GM23338 (cell line): Measurements from ENCODE around the gene LYZ. TPM values are rescaled to one million over a fixed set of nuclear protein-coding genes. Genes with fewer than 3 reads are reported as not detected.

Experiments used
- ATAC-seq: fragments of 200-7000 bp; cut with Tn5 transposase; 3 replicates; pipeline ENCODE4 v1.9.1; 2020
- DNase-seq: peaks from one replicate; pipeline ENCODE4 v3.0.0-alpha.2; 2015; ENCODE audit warnings: low spot score
- H2AFZ ChIP-seq: fragments of 200-600 bp; sonication (generic); 2 replicates; pipeline ENCODE4 v1.8.0; 2016; ENCODE audit warnings: antibody characterized with exemption, mild to moderate bottlenecking, moderate library complexity
- H3F3A ChIP-seq: fragments of 200-600 bp; sonication (generic); replicated peaks from 2 replicates; pipeline ENCODE4 v1.8.0; 2017; ENCODE audit warnings: antibody characterized with exemption, mixed run types, low read depth
- H3K27ac ChIP-seq: fragments of 200-600 bp; sonication (generic); 2 replicates; pipeline ENCODE4 v1.6.1; 2016; ENCODE audit warnings: low read depth
- H3K27me3 ChIP-seq: fragments of 200-600 bp; sonication (generic); 2 replicates; pipeline ENCODE4 v1.8.0; 2016; ENCODE audit warnings: mild to moderate bottlenecking, mixed run types, moderate library complexity; ENCODE audit not compliant: insufficient read depth
- H3K36me3 ChIP-seq: fragments of 200-600 bp; sonication (generic); 2 replicates; pipeline ENCODE4 v1.8.0; 2016; ENCODE audit warnings: mild to moderate bottlenecking; ENCODE audit not compliant: insufficient read depth
- H3K4me1 ChIP-seq: fragments of 200-600 bp; sonication (generic); 2 replicates; pipeline ENCODE4 v1.8.0; 2016; ENCODE audit warnings: mild to moderate bottlenecking, moderate library complexity; ENCODE audit not compliant: insufficient read depth
- H3K4me2 ChIP-seq: fragments of 200-600 bp; sonication (generic); 2 replicates; pipeline ENCODE4 v1.7.1; 2017; ENCODE audit warnings: mixed run types
- H3K4me3 ChIP-seq: fragments of 200-600 bp; sonication (generic); 2 replicates; pipeline ENCODE4 v1.6.1; 2016; ENCODE audit warnings: mixed run types
- H3K79me2 ChIP-seq: fragments of 200-600 bp; sonication (generic); replicated peaks from 2 replicates; pipeline ENCODE4 v1.8.0; 2017; ENCODE audit warnings: mild to moderate bottlenecking; ENCODE audit not compliant: insufficient read depth
- H3K9me2 ChIP-seq: fragments of 200-600 bp; sonication (generic); 2 replicates; pipeline ENCODE4 v1.8.0; 2017; ENCODE audit not compliant: insufficient read depth
- H4K20me1 ChIP-seq: fragments of 200-600 bp; sonication (generic); replicated peaks from 2 replicates; pipeline ENCODE4 v1.8.0; 2017; ENCODE audit warnings: mild to moderate bottlenecking; ENCODE audit not compliant: insufficient read depth
- H3K27ac Mint-ChIP-seq: 2 replicates; pipeline ENCODE4 v1.8.0; 2020; ENCODE audit warnings: inconsistent platforms, mild to moderate bottlenecking, moderate library complexity, mixed read lengths
- H3K27me3 Mint-ChIP-seq: 3 replicates; pipeline ENCODE4 v1.8.0; 2022; ENCODE audit warnings: low read depth, mild to moderate bottlenecking, moderate library complexity, mixed read lengths, inconsistent platforms; ENCODE audit not compliant: insufficient read depth, poor library complexity
- H3K36me3 Mint-ChIP-seq: 3 replicates; pipeline ENCODE4 v1.8.0; 2021; ENCODE audit warnings: low read depth, mild to moderate bottlenecking, inconsistent platforms, moderate library complexity, mixed read lengths
- H3K4me1 Mint-ChIP-seq: 3 replicates; pipeline ENCODE4 v1.8.0; 2020; ENCODE audit warnings: mild to moderate bottlenecking, inconsistent platforms, mixed read lengths
- H3K4me3 Mint-ChIP-seq: 3 replicates; pipeline ENCODE4 v1.8.0; 2021; ENCODE audit warnings: moderate library complexity, mild to moderate bottlenecking, inconsistent platforms, mixed read lengths
- H3K9me3 Mint-ChIP-seq: 3 replicates; pipeline ENCODE4 v1.8.0; 2020; ENCODE audit warnings: moderate library complexity, mild to moderate bottlenecking, inconsistent platforms, mixed read lengths
- CREB1 ChIP-seq: fragments of 250-450 bp; sonication (Bioruptor Pico); IDR thresholded peaks from 2 replicates; pipeline ENCODE4 v1.5.0; 2020; ENCODE audit warnings: low read depth, mild to moderate bottlenecking, moderate library complexity
- EZH2 ChIP-seq: fragments of 200-600 bp; sonication (generic); IDR thresholded peaks from one replicate; pipeline ENCODE4 v1.8.0; 2017; ENCODE audit warnings: antibody characterized with exemption, mild to moderate bottlenecking, low read depth; ENCODE audit not compliant: unreplicated experiment
- EZH2phosphoT487 ChIP-seq: fragments of 200-600 bp; sonication (generic); IDR thresholded peaks from one replicate; pipeline ENCODE4 v1.8.1; 2018; ENCODE audit warnings: antibody characterized with exemption; ENCODE audit not compliant: unreplicated experiment
- JUNB ChIP-seq: IDR thresholded peaks from one replicate; pipeline ENCODE4 v1.6.1; 2016; ENCODE audit warnings: antibody characterized with exemption; ENCODE audit not compliant: unreplicated experiment
- NANOG ChIP-seq: IDR thresholded peaks from 2 replicates; pipeline ENCODE4 v1.6.1; 2016; ENCODE audit warnings: antibody characterized with exemption, borderline replicate concordance
- POLR2AphosphoS5 ChIP-seq: IDR thresholded peaks from 2 replicates; pipeline ENCODE4 v1.6.1; 2016; ENCODE audit warnings: antibody characterized with exemption, low read depth
- STAT1 ChIP-seq: IDR thresholded peaks from one replicate; pipeline ENCODE4 v1.6.1; 2016; ENCODE audit warnings: antibody characterized with exemption; ENCODE audit not compliant: unreplicated experiment
- ZNF114 ChIP-seq: fragments of 250-450 bp; sonication (Bioruptor Pico); IDR thresholded peaks from 2 replicates; pipeline ENCODE4 v1.5.0; 2020; ENCODE audit warnings: mild to moderate bottlenecking, moderate library complexity
- ZNF331 ChIP-seq: fragments of 250-450 bp; sonication (Bioruptor Pico); IDR thresholded peaks from 2 replicates; pipeline ENCODE4 v1.5.0; 2020; ENCODE audit warnings: low read depth, mild to moderate bottlenecking, moderate library complexity
- polyA plus RNA-seq: library from polyadenylated mRNA; unstranded; fragments of >200 nt; fragmentation: Nextera tagmentation; extraction: Ambion mirVana; gene quantifications from 2 replicates; pipeline ENCODE4 v1.2.1, GENCODE V29; 2016
- total RNA-seq: library from RNA; depleted of rRNA; stranded (reverse); fragments of >200 nt; shearing (Covaris generic); gene quantifications from 2 replicates; pipeline ENCODE4 v1.2.3, GENCODE V29; 2014
- TF ChIP-seq, protein P1 (sequence below): IDR thresholded peaks from 2 replicates; pipeline ENCODE4 v1.6.1; 2016; ENCODE audit warnings: antibody characterized with exemption
- TF ChIP-seq, protein P2 (sequence below): IDR thresholded peaks from one replicate; pipeline ENCODE4 v1.6.1; 2018; ENCODE audit warnings: antibody characterized with exemption; ENCODE audit not compliant: unreplicated experiment
- TF ChIP-seq, protein P3 (sequence below): fragments of 250-450 bp; sonication (Bioruptor Pico); IDR thresholded peaks from 2 replicates; pipeline ENCODE4 v1.5.0; 2020; ENCODE audit warnings: mild to moderate bottlenecking, moderate library complexity
- TF ChIP-seq, protein P4 (sequence below), 2 experiments: fragments of 200-600 bp in 1 of 2; sonication (generic) in 1 of 2; conservative IDR thresholded peaks; 2 replicates each; pipeline versions ENCODE4 v1.5.1 to v1.6.1; 2016 to 2017; ENCODE audit warnings: antibody characterized with exemption in 2 of 2, low read depth in 2 of 2, mild to moderate bottlenecking in 2 of 2, moderate library complexity in 1 of 2

Gene LYZ
- total and polyA plus RNA-seq, 2 experiments from 2014 or later, result not detected

DNA sequence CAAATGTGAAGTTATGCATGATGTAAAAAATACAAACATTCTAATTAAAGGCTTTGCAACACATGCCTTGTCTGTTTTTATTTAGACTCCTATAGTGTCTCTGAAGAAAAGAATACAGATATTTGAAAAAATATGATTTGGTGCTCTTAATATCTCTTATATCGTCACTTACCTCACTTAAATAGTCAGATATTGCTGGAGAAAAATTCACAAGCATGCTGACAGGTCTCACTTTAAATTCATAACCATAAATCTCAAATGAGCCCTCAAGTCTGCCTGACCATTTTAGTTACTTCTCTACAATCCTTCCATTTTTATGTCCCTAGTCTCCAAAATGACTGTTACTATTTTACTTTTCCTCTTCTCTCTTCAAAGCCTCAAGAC is 6.0 kb downstream of the LYZ start:
- DNase-seq (no peak), ATAC-seq (no peak)
- Histone ChIP-seq H3K79me2 (no peaks in the 10 kb centered on the region), H3F3A (no peaks in the 10 kb centered on the region), H4K20me1 (no peaks in the 10 kb centered on the region), H2AFZ (peak overlapping the region; percentile 84), H3K36me3 (no peaks in the 10 kb centered on the region), H3K27me3 (no peaks in the 10 kb centered on the region), H3K27ac (no peak overlapping the region), H3K4me2 (no peak overlapping the region), H3K4me1 (no peaks in the 10 kb centered on the region), H3K4me3 (no peak overlapping the region), H3K9me2 (no peaks in the 10 kb centered on the region)
- H3K36me3 Mint-ChIP-seq, result no peaks in the 10 kb centered on the region; the same call in 2 of the 3 replicates
- H3K4me3 Mint-ChIP-seq, result no peak overlapping the region
- TF ChIP-seq EZH2phosphoT487 (no peak), STAT1 (no peak), EZH2 (no peak), CREB1 (CRISPR knock-in tag) (no peak), ZNF114 (no peak), ZNF331 (no peak), JUNB (no peak), POLR2AphosphoS5 (no peak), NANOG (no peak)
- TF ChIP-seq, protein P1, sequence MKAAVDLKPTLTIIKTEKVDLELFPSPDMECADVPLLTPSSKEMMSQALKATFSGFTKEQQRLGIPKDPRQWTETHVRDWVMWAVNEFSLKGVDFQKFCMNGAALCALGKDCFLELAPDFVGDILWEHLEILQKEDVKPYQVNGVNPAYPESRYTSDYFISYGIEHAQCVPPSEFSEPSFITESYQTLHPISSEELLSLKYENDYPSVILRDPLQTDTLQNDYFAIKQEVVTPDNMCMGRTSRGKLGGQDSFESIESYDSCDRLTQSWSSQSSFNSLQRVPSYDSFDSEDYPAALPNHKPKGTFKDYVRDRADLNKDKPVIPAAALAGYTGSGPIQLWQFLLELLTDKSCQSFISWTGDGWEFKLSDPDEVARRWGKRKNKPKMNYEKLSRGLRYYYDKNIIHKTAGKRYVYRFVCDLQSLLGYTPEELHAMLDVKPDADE, result no peak
- TF ChIP-seq, protein P2, sequence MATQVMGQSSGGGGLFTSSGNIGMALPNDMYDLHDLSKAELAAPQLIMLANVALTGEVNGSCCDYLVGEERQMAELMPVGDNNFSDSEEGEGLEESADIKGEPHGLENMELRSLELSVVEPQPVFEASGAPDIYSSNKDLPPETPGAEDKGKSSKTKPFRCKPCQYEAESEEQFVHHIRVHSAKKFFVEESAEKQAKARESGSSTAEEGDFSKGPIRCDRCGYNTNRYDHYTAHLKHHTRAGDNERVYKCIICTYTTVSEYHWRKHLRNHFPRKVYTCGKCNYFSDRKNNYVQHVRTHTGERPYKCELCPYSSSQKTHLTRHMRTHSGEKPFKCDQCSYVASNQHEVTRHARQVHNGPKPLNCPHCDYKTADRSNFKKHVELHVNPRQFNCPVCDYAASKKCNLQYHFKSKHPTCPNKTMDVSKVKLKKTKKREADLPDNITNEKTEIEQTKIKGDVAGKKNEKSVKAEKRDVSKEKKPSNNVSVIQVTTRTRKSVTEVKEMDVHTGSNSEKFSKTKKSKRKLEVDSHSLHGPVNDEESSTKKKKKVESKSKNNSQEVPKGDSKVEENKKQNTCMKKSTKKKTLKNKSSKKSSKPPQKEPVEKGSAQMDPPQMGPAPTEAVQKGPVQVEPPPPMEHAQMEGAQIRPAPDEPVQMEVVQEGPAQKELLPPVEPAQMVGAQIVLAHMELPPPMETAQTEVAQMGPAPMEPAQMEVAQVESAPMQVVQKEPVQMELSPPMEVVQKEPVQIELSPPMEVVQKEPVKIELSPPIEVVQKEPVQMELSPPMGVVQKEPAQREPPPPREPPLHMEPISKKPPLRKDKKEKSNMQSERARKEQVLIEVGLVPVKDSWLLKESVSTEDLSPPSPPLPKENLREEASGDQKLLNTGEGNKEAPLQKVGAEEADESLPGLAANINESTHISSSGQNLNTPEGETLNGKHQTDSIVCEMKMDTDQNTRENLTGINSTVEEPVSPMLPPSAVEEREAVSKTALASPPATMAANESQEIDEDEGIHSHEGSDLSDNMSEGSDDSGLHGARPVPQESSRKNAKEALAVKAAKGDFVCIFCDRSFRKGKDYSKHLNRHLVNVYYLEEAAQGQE, result no peak
- TF ChIP-seq, protein P3, sequence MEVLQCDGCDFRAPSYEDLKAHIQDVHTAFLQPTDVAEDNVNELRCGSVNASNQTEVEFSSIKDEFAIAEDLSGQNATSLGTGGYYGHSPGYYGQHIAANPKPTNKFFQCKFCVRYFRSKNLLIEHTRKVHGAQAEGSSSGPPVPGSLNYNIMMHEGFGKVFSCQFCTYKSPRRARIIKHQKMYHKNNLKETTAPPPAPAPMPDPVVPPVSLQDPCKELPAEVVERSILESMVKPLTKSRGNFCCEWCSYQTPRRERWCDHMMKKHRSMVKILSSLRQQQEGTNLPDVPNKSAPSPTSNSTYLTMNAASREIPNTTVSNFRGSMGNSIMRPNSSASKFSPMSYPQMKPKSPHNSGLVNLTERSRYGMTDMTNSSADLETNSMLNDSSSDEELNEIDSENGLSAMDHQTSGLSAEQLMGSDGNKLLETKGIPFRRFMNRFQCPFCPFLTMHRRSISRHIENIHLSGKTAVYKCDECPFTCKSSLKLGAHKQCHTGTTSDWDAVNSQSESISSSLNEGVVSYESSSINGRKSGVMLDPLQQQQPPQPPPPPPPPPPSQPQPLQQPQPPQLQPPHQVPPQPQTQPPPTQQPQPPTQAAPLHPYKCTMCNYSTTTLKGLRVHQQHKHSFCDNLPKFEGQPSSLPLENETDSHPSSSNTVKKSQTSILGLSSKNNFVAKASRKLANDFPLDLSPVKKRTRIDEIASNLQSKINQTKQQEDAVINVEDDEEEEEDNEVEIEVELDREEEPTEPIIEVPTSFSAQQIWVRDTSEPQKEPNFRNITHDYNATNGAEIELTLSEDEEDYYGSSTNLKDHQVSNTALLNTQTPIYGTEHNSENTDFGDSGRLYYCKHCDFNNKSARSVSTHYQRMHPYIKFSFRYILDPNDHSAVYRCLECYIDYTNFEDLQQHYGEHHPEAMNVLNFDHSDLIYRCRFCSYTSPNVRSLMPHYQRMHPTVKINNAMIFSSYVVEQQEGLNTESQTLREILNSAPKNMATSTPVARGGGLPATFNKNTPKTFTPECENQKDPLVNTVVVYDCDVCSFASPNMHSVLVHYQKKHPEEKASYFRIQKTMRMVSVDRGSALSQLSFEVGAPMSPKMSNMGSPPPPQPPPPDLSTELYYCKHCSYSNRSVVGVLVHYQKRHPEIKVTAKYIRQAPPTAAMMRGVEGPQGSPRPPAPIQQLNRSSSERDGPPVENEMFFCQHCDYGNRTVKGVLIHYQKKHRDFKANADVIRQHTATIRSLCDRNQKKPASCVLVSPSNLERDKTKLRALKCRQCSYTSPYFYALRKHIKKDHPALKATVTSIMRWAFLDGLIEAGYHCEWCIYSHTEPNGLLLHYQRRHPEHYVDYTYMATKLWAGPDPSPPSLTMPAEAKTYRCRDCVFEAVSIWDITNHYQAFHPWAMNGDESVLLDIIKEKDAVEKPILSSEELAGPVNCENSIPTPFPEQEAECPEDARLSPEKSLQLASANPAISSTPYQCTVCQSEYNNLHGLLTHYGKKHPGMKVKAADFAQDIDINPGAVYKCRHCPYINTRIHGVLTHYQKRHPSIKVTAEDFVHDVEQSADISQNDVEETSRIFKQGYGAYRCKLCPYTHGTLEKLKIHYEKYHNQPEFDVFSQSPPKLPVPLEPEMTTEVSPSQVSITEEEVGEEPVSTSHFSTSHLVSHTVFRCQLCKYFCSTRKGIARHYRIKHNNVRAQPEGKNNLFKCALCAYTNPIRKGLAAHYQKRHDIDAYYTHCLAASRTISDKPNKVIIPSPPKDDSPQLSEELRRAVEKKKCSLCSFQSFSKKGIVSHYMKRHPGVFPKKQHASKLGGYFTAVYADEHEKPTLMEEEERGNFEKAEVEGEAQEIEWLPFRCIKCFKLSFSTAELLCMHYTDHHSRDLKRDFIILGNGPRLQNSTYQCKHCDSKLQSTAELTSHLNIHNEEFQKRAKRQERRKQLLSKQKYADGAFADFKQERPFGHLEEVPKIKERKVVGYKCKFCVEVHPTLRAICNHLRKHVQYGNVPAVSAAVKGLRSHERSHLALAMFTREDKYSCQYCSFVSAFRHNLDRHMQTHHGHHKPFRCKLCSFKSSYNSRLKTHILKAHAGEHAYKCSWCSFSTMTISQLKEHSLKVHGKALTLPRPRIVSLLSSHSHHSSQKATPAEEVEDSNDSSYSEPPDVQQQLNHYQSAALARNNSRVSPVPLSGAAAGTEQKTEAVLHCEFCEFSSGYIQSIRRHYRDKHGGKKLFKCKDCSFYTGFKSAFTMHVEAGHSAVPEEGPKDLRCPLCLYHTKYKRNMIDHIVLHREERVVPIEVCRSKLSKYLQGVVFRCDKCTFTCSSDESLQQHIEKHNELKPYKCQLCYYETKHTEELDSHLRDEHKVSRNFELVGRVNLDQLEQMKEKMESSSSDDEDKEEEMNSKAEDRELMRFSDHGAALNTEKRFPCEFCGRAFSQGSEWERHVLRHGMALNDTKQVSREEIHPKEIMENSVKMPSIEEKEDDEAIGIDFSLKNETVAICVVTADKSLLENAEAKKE (CRISPR knock-in tag), result no peak
- TF ChIP-seq, protein P4, sequence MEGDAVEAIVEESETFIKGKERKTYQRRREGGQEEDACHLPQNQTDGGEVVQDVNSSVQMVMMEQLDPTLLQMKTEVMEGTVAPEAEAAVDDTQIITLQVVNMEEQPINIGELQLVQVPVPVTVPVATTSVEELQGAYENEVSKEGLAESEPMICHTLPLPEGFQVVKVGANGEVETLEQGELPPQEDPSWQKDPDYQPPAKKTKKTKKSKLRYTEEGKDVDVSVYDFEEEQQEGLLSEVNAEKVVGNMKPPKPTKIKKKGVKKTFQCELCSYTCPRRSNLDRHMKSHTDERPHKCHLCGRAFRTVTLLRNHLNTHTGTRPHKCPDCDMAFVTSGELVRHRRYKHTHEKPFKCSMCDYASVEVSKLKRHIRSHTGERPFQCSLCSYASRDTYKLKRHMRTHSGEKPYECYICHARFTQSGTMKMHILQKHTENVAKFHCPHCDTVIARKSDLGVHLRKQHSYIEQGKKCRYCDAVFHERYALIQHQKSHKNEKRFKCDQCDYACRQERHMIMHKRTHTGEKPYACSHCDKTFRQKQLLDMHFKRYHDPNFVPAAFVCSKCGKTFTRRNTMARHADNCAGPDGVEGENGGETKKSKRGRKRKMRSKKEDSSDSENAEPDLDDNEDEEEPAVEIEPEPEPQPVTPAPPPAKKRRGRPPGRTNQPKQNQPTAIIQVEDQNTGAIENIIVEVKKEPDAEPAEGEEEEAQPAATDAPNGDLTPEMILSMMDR (conservative IDR thresholded peaks at IDR 0.05; ENCODE audit: low read depth in 2 of 2), result no peak
- H3K27ac Mint-ChIP-seq, result no peak overlapping the region
- no peaks in the 10 kb centered on the region for H3K9me3 Mint-ChIP-seq
- peaks cover 14% of the 10 kb centered on the region for H3K4me1 Mint-ChIP-seq
- no peaks in the 10 kb centered on the region for H3K27me3 Mint-ChIP-seq
